RWPE1 (cell line): Measurements from ENCODE around the gene ZNF597.

Experiments used
- CTCF ChIA-PET: fragments of 350-600 bp; sonication (Branson Sonifier 250); formaldehyde crosslinking; extraction: SDS; loops from one replicate; lab custom pipeline; 2021; lab: Yijun Ruan, JAX
- POLR2A ChIA-PET: fragments of 400-600 bp; formaldehyde crosslinking; extraction: SDS; loops from one replicate; lab custom pipeline; 2020; ENCODE audit warnings: antibody characterized with exemption; ENCODE audit not compliant: low non-redundant PET; lab: Yijun Ruan, JAX
- DNase-seq: peaks from one replicate; pipeline ENCODE4 v3.0.0; 2012; ENCODE audit warnings: low spot score
- H3K27ac ChIP-seq: fragments of 450-650 bp; 2 replicates; pipeline ENCODE4 v1.5.1; 2017
- CTCF ChIP-seq: fragments of 450-650 bp; conservative IDR thresholded peaks from 2 replicates; pipeline ENCODE4 v1.5.1; 2017; ENCODE audit warnings: low read depth, mild to moderate bottlenecking

ZNF597 gene

GRCh38 chr16:3465301-3465700, 22.0 kb upstream of the ZNF597 start:
- H3K27ac ChIP-seq: no peak overlapping the region
- no peak for DNase-seq
- ChIA-PET POLR2A (no interaction called here), CTCF (interaction anchor here (0.6 kb wide), 1 partner anchor 14 kb away, joined by 5 read pairs; no protein-coding TSS in a partner anchor)
- no peak for TF ChIP-seq CTCF

GRCh38 chr16:3461151-3461550, 17.8 kb upstream of the ZNF597 start:
- no peak for DNase-seq
- no peak for TF ChIP-seq CTCF
- CTCF ChIA-PET: interaction anchor here (0.7 kb wide), 1 partner anchor 302 kb away, joined by 3 read pairs; no protein-coding TSS in a partner anchor
- no peak overlapping the region for H3K27ac ChIP-seq
- POLR2A ChIA-PET: no interaction called here

GRCh38 chr16:3460585-3460984, 17.3 kb upstream of the ZNF597 start:
- POLR2A ChIA-PET: no interaction called here
- H3K27ac ChIP-seq: no peak overlapping the region

GRCh38 chr16:3460121-3460520, 16.8 kb upstream of the ZNF597 start:
- no peak overlapping the region for H3K27ac ChIP-seq
- POLR2A ChIA-PET: no interaction called here
- no peak for DNase-seq
- TF ChIP-seq CTCF: no peak
- CTCF ChIA-PET: no interaction called here

More at GRCh38 chr16:3460585-3460984, 17.3 kb upstream of the ZNF597 start:
- CTCF ChIA-PET: no interaction called here
- TF ChIP-seq CTCF: no peak
- DNase-seq: no peak

GRCh38 chr16:3459401-3460090, 16.2 kb upstream of the ZNF597 start:
- no peak for DNase-seq
- POLR2A ChIA-PET: no interaction called here
- TF ChIP-seq CTCF: no peak
- CTCF ChIA-PET: no interaction called here
- no peak overlapping the region for H3K27ac ChIP-seq

- POLR2A ChIA-PET: no interaction called here
- TF ChIP-seq CTCF: no peak
These were observed 15.6 kb upstream of the ZNF597 start for GRCh38 chr16:3458852-3459361.

More at GRCh38 chr16:3458852-3459361, 15.6 kb upstream of the ZNF597 start:
- H3K27ac ChIP-seq: peak overlapping the region; percentile 86
- CTCF ChIA-PET: interaction anchor here (0.7 kb wide), 1 partner anchor 400 kb away, joined by 3 read pairs; no protein-coding TSS in a partner anchor
- no peak for DNase-seq
